Fibroblast of skin of right quadriceps (primary cell): Measurements from ENCODE around the gene PSMB9.
A peak's percentile ranks its signal among the peaks of the same experiment; 100 is the strongest.

Experiments used
- DNase-seq: peaks from one replicate; pipeline ENCODE4 v3.0.0-alpha.2; 2013

PSMB9 gene

GRCh38 chr6:32840604-32841246 is 13.3 kb upstream of the PSMB9 start:
- no peak for DNase-seq

GRCh38 chr6:32842021-32842650 is 11.9 kb upstream of the PSMB9 start:
- DNase-seq, result no peak

- no peak for DNase-seq
These were observed 11.3 kb upstream of the PSMB9 start for GRCh38 chr6:32842690-32843089.

- DNase-seq, result no peak
These were observed 10.5 kb upstream of the PSMB9 start for GRCh38 chr6:32843331-32843978.

- peak; percentile 87 for DNase-seq
These were observed 9.8 kb upstream of the PSMB9 start, which contains the start of gene PSMB8 for GRCh38 chr6:32843979-32844838. Gene PSMB8 (minus strand): TSS chr6:32844047. CDS start chr6:32843996, 51 bp downstream.

GRCh38 chr6:32844839-32845383 is 9.1 kb upstream of the PSMB9 start:
- DNase-seq, result no peak

- DNase-seq, result no peak
These were observed 8.6 kb upstream of the PSMB9 start for GRCh38 chr6:32845384-32845884.

GRCh38 chr6:32847004-32847403 is 7.0 kb upstream of the PSMB9 start:
- DNase-seq, result no peak

GRCh38 chr6:32847795-32848194 is 6.2 kb upstream of the PSMB9 start:
- DNase-seq, result no peak

GRCh38 chr6:32849126-32849525 is 4.9 kb upstream of the PSMB9 start:
- DNase-seq, result no peak

GRCh38 chr6:32851025-32851424 is 3.0 kb upstream of the PSMB9 start:
- DNase-seq, result no peak

- no peak for DNase-seq
These were observed 1.8 kb upstream of the PSMB9 start for GRCh38 chr6:32852018-32852843.

- peak; percentile 15 for DNase-seq
These were observed 1.0 kb upstream of the PSMB9 start for GRCh38 chr6:32852844-32853540.

- peak; percentile 21 for DNase-seq
These were observed 585 bp downstream of the PSMB9 start for GRCh38 chr6:32854376-32855178.

- DNase-seq, result no peak
These were observed 1.6 kb downstream of the PSMB9 start for GRCh38 chr6:32855467-32856174.

GRCh38 chr6:32857156-32857891 is 3.3 kb downstream of the PSMB9 start:
- no peak for DNase-seq

- DNase-seq, result no peak
These were observed 4.2 kb downstream of the PSMB9 start for GRCh38 chr6:32858194-32858593.

GRCh38 chr6:32860674-32861073 is 6.7 kb downstream of the PSMB9 start:
- no peak for DNase-seq

GRCh38 chr6:32862725-32863124 is 8.7 kb downstream of the PSMB9 start:
- DNase-seq, result no peak
